Glutamatergic neuron (in vitro differentiated cells): ENCODE data around the gene KIAA0825. TPM values are rescaled to one million over a fixed set of nuclear protein-coding genes. Genes with fewer than 3 reads are reported as not detected.
"Not testable (repeated sequence)": the region's sequence is repeated elsewhere in the genome, so short reads cannot be mapped to it uniquely, and the experiment has no call there.

Experiments used
- DNase-seq: peaks from one replicate; pipeline ENCODE4 v3.0.0; 2022
- H3K27ac Mint-ChIP-seq: one replicate; pipeline ENCODE4 v1.8.0; 2020; ENCODE audit warnings: mild to moderate bottlenecking, mixed read lengths, inconsistent platforms; ENCODE audit not compliant: unreplicated experiment
- H3K27me3 Mint-ChIP-seq: one replicate; pipeline ENCODE4 v1.8.0; 2020; ENCODE audit warnings: mild to moderate bottlenecking, moderate library complexity, mixed read lengths, inconsistent platforms; ENCODE audit not compliant: unreplicated experiment
- H3K36me3 Mint-ChIP-seq: one replicate; pipeline ENCODE4 v1.8.0; 2020; ENCODE audit warnings: mild to moderate bottlenecking, mixed read lengths, inconsistent platforms; ENCODE audit not compliant: unreplicated experiment
- H3K4me1 Mint-ChIP-seq: one replicate; pipeline ENCODE4 v1.8.0; 2020; ENCODE audit warnings: mild to moderate bottlenecking, low read depth, mixed read lengths, inconsistent platforms; ENCODE audit not compliant: unreplicated experiment
- H3K4me3 Mint-ChIP-seq: one replicate; pipeline ENCODE4 v1.8.0; 2020; ENCODE audit warnings: mild to moderate bottlenecking, mixed read lengths, inconsistent platforms; ENCODE audit not compliant: unreplicated experiment
- H3K9me3 Mint-ChIP-seq: one replicate; pipeline ENCODE4 v1.8.0; 2020; ENCODE audit warnings: mild to moderate bottlenecking, moderate library complexity, mixed read lengths, inconsistent platforms; ENCODE audit not compliant: unreplicated experiment
- total RNA-seq: library from RNA; stranded (reverse); fragmentation: NEBNext Ultra II Directional; extraction: Animal tissue kit (Norgen Biotek cat#: 25700); gene quantifications from one replicate; pipeline ENCODE4 v1.2.1, GENCODE V29; 2021; ENCODE audit not compliant: unreplicated experiment
- TF ChIP-seq, protein P1 (sequence below): fragments of 200-600 bp; sonication (generic); IDR thresholded peaks from one replicate; pipeline ENCODE4 v1.5.0; 2021; ENCODE audit not compliant: partially characterized antibody, unreplicated experiment

KIAA0825 gene
- total RNA-seq, 1 donor from 2014 or later: 1.2 TPM

DNA sequence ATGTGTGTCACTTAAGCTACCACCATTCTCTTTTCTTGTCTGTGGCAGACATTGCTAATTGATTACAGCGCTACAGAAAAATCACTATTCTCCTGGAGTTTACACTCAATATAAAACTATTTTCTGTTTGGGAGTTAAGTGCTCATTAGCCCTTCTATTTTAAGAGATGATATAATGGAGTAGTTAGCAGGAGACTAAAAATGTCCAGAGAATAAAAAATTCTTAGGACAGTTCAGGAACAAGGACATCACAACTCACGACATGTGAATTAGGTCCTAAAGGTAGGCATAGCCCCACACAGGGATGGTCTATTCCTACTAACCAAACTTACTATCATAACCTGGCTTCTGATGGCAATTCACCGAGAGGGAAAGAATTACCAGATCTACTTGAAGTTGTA, 258.5 kb downstream of the KIAA0825 start:
- no peaks in the 10 kb centered on the region for H3K36me3 Mint-ChIP-seq

DNA sequence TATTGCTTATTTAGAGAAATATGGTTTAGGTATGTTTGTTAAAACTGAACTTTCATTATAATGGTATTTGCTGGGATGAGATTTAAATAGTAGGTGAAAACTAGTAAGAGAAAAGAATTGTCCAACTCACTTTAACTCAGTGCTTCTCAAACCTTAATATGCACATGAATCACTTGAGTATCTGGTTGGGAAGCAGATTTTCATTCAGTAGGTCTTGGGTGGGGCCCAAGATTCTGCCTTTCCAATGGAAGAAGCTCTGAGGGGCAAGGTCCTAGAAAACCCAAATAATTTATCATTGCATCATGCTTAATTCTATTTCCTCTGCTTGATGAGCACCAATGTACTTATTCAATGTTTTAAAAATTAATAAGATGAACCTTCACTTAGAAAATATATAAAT, 262.6 kb downstream of the KIAA0825 start:
- Mint-ChIP-seq H3K9me3 (no peaks in the 10 kb centered on the region), H3K27me3 (no peaks in the 10 kb centered on the region), H3K27ac (no peak overlapping the region), H3K4me1 (no peaks in the 10 kb centered on the region), H3K36me3 (no peaks in the 10 kb centered on the region), H3K4me3 (no peak overlapping the region)
- DNase-seq: no peak
- TF ChIP-seq, protein P1, sequence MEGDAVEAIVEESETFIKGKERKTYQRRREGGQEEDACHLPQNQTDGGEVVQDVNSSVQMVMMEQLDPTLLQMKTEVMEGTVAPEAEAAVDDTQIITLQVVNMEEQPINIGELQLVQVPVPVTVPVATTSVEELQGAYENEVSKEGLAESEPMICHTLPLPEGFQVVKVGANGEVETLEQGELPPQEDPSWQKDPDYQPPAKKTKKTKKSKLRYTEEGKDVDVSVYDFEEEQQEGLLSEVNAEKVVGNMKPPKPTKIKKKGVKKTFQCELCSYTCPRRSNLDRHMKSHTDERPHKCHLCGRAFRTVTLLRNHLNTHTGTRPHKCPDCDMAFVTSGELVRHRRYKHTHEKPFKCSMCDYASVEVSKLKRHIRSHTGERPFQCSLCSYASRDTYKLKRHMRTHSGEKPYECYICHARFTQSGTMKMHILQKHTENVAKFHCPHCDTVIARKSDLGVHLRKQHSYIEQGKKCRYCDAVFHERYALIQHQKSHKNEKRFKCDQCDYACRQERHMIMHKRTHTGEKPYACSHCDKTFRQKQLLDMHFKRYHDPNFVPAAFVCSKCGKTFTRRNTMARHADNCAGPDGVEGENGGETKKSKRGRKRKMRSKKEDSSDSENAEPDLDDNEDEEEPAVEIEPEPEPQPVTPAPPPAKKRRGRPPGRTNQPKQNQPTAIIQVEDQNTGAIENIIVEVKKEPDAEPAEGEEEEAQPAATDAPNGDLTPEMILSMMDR: no peak

More for the DNA sequence above, 258.5 kb downstream of the KIAA0825 start:
- TF ChIP-seq, protein P1: no peak
- Mint-ChIP-seq H3K4me3 (no peak overlapping the region), H3K27me3 (no peaks in the 10 kb centered on the region), H3K4me1 (no peaks in the 10 kb centered on the region), H3K27ac (no peak overlapping the region), H3K9me3 (no peaks in the 10 kb centered on the region)
- DNase-seq: no peak

- not testable (repeated sequence) for H3K27ac Mint-ChIP-seq
Measured at GRCh38 chr5:94354837-94355485, 263.4 kb downstream of the KIAA0825 start.

DNA sequence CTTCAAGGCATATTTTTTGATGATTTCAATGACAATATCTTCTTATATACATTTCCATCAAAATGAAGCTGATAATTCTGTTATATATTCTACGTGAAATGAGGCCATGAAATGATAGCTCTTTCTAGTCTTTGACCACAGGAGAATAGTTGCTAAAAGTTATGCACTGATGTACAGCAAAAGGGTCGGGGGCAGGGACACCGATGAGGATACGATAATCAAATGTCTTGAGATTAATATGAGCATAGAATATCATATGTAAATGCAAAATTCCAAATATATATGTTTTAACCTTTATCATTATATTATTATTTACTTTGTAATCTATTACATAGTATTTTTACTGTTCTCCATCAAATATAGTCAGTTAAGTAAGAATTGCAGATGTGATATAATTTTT, 264.8 kb downstream of the KIAA0825 start:
- no peak overlapping the region for H3K27ac Mint-ChIP-seq
- no peak overlapping the region for H3K4me3 Mint-ChIP-seq
- H3K4me1 Mint-ChIP-seq: no peaks in the 10 kb centered on the region
- no peak for DNase-seq
- TF ChIP-seq, protein P1: no peak
- H3K9me3 Mint-ChIP-seq: no peaks in the 10 kb centered on the region
- no peaks in the 10 kb centered on the region for H3K27me3 Mint-ChIP-seq
- no peaks in the 10 kb centered on the region for H3K36me3 Mint-ChIP-seq

More at GRCh38 chr5:94354837-94355485, 263.4 kb downstream of the KIAA0825 start:
- H3K9me3 Mint-ChIP-seq, H3K36me3 Mint-ChIP-seq, DNase-seq, H3K4me1 Mint-ChIP-seq, H3K4me3 Mint-ChIP-seq, H3K27me3 Mint-ChIP-seq: not testable (repeated sequence)

GRCh38 chr5:94347130-94347529, 271.3 kb downstream of the KIAA0825 start:
- TF ChIP-seq, protein P1: no peak
- no peak for DNase-seq
- no peaks in the 10 kb centered on the region for H3K36me3 Mint-ChIP-seq
- no peaks in the 10 kb centered on the region for H3K4me1 Mint-ChIP-seq
- peaks cover 2% of the 10 kb centered on the region for H3K27me3 Mint-ChIP-seq
- no peak overlapping the region for H3K27ac Mint-ChIP-seq
- peaks cover 6% of the 10 kb centered on the region for H3K9me3 Mint-ChIP-seq
- H3K4me3 Mint-ChIP-seq: no peak overlapping the region
